ENCODE measurements around the gene ADIPOR1. TPM values are rescaled to one million over a fixed set of nuclear protein-coding genes. Genes with fewer than 3 reads are reported as not detected.
A peak's percentile ranks its signal among the peaks of the same experiment; 100 is the strongest.
"Not testable (repeated sequence)": the region's sequence is repeated elsewhere in the genome, so short reads cannot be mapped to it uniquely, and the experiment has no call there.

ADIPOR1 gene
- total RNA-seq, 2 donors from 2014 or later, result 86.0 to 148 TPM

DNA sequence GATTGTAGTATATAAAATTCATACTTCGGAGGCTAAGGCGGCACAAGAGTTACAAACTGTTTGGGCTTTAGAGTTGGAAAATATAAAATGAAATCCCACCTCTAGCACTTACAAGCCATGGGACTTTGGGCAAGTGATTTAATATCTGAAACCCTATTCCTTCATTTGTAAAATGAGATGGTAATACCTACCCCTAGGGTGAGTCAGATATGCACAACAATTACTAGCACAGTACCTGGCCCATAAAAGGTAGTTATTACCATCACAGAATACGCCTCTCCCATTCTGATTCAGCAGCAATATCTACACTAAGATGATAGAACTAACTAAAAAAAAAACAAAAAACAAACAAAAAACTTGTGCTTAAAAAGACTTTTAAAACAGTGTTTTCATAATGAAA lies 34.6 kb downstream of the ADIPOR1 start:
- no peak for DNase-seq (ENCODE audit: low spot score)
- TF ChIP-seq POLR2AphosphoS5 (IDR thresholded peaks at IDR 0.05), result no peak
- TF ChIP-seq, protein P1, sequence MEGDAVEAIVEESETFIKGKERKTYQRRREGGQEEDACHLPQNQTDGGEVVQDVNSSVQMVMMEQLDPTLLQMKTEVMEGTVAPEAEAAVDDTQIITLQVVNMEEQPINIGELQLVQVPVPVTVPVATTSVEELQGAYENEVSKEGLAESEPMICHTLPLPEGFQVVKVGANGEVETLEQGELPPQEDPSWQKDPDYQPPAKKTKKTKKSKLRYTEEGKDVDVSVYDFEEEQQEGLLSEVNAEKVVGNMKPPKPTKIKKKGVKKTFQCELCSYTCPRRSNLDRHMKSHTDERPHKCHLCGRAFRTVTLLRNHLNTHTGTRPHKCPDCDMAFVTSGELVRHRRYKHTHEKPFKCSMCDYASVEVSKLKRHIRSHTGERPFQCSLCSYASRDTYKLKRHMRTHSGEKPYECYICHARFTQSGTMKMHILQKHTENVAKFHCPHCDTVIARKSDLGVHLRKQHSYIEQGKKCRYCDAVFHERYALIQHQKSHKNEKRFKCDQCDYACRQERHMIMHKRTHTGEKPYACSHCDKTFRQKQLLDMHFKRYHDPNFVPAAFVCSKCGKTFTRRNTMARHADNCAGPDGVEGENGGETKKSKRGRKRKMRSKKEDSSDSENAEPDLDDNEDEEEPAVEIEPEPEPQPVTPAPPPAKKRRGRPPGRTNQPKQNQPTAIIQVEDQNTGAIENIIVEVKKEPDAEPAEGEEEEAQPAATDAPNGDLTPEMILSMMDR (IDR thresholded peaks at IDR 0.05), result no peak
- TF ChIP-seq POLR2A (IDR thresholded peaks at IDR 0.05), result no peak
- Histone ChIP-seq H3K4me3 (no peak overlapping the region), H3K9me3 (no peaks in the 10 kb centered on the region), H3K4me1 (replicated peaks) (no peaks in the 10 kb centered on the region), H3K27me3 (replicated peaks; ENCODE audit: insufficient read depth) (no peaks in the 10 kb centered on the region), H3K36me3 (no peaks in the 10 kb centered on the region), H3K27ac (no peak overlapping the region)
- intact Hi-C loops (cut with DNase I), result no loop called here
- 93% methylated on average over 3 of the region's 3 CpGs for WGBS

DNA sequence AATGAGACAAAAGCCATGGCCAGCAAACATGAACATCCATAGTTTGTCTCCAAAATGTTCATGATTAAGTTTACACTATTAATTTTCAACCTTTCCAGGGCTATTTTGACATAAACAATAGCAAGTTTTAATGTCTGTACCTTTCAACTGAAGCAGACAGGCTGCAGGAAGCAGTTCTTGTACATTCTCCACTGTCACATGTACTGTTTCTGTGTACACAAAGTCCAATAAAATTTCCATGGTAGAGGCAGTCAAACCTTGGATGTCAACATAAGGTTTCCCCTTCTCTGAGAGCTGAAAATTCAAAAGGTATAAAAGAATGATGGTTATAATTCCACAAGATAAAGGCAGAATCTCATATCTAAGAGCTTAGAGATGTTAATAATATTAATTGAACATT lies 38.5 kb downstream of the ADIPOR1 start:
- Histone ChIP-seq H3K4me1 (replicated peaks) (no peaks in the 10 kb centered on the region), H3K27me3 (replicated peaks; ENCODE audit: insufficient read depth) (no peaks in the 10 kb centered on the region), H3K27ac (peak overlapping the region in 1 of 2 donors; percentile 56), H3K9me3 (no peaks in the 10 kb centered on the region), H3K4me3 (no peak overlapping the region), H3K36me3 (no peaks in the 10 kb centered on the region)
- peak; percentile 49 for DNase-seq (ENCODE audit: low spot score)
- intact Hi-C loops (cut with DNase I), result no loop called here
- TF ChIP-seq, protein P1 (IDR thresholded peaks at IDR 0.05), result no peak
- peak; percentile 83 for TF ChIP-seq POLR2AphosphoS5 (IDR thresholded peaks at IDR 0.05)

DNA sequence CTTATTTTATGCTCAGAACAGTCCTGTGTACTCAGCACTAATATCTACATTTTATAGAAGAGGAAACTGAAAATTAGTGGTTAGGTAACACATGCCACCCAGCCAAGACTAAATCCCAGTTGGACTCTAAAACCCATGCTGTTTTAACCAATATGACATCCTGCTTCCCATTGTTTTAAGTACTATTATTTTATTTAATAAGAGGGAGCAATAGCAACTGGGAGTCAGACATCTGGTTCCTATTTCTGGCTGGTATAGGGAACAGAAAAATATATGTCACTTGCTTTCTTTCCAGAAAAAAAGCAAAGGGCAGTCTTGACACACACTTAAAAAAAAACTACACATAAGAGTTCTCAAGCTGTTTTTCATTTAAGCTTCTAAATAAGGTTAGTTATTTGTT lies 43.0 kb downstream of the ADIPOR1 start:
- intact Hi-C loops (cut with DNase I), result no loop called here
- TF ChIP-seq POLR2AphosphoS5 (IDR thresholded peaks at IDR 0.05) (no peak), POLR2A (IDR thresholded peaks at IDR 0.05) (no peak)
- TF ChIP-seq, protein P1 (IDR thresholded peaks at IDR 0.05), result no peak
- Histone ChIP-seq H3K4me1 (replicated peaks) (no peaks in the 10 kb centered on the region), H3K36me3 (peaks cover 0 to 9% of the 10 kb centered on the region in 2 donors), H3K27ac (no peak overlapping the region), H3K9me3 (no peaks in the 10 kb centered on the region), H3K4me3 (no peak overlapping the region), H3K27me3 (replicated peaks; ENCODE audit: insufficient read depth) (no peaks in the 10 kb centered on the region)
- DNase-seq (ENCODE audit: low spot score), result no peak

DNA sequence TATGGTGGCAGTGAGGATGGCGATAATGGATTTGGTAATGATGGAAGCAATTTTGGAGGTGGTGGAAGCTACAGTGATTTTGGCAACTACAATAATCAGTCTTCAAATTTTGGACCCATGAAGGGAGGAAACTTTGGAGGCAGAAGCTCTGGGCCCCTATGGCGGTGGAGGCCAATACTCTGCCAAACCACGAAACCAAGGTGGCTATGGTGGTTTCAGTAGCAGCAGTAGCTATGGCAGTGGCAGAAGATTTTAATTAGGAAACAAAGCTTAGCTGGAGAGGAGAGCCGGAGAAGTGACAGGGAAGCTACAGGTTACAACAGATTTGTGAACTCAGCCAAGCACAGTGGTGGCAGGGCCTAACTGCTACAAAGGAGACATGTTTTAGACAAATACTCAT lies 45.6 kb downstream of the ADIPOR1 start:
- 95% methylated on average over 4 of the region's 4 CpGs for WGBS
- intact Hi-C loops (cut with DNase I); DNase-seq (ENCODE audit: low spot score); H3K27me3 ChIP-seq (replicated peaks; ENCODE audit: insufficient read depth); H3K4me3 ChIP-seq; H3K27ac ChIP-seq; H3K4me1 ChIP-seq (replicated peaks); H3K9me3 ChIP-seq: not testable (repeated sequence)
- peaks cover 0 to 10% of the 10 kb centered on the region in 2 donors for H3K36me3 ChIP-seq

DNA sequence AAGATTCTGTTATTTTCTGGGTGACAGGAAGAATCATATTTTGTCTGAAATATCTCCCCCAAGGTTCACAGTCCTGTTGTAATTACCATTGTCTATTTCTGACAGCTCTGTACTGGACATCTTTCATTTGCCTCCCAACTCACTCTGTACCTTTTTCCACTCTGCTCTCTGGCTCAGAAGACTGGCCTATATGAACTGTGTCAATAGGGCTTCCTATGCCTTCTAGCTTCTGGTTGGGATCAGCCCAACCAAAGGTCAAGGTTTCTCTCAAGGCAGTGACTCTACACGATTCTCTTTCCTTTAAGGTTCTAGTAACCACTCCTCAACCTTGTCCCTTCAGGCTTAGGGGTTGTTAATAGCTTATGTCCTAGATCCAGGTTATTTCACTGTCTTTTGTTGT lies 48.6 kb downstream of the ADIPOR1 start:
- no peaks in the 10 kb centered on the region for H3K4me1 ChIP-seq (replicated peaks)

More for the DNA sequence above, 48.6 kb downstream of the ADIPOR1 start:
- Histone ChIP-seq H3K4me3 (no peak overlapping the region), H3K27me3 (replicated peaks; ENCODE audit: insufficient read depth) (no peaks in the 10 kb centered on the region), H3K9me3 (no peaks in the 10 kb centered on the region), H3K27ac (no peak overlapping the region), H3K36me3 (peaks cover 0 to 10% of the 10 kb centered on the region in 2 donors)
- no peak for DNase-seq (ENCODE audit: low spot score)
- 86% methylated on average over 1 of the region's 1 CpG for WGBS
- intact Hi-C loops (cut with DNase I), result no loop called here
- TF ChIP-seq POLR2AphosphoS5 (IDR thresholded peaks at IDR 0.05) (no peak), POLR2A (IDR thresholded peaks at IDR 0.05) (no peak)
- TF ChIP-seq, protein P1 (IDR thresholded peaks at IDR 0.05), result no peak
